Right renal pelvis (tissue), 4 donors: ENCODE measurements around the gene ADAMTS17. TPM values are rescaled to one million over a fixed set of nuclear protein-coding genes. Genes with fewer than 3 reads are reported as not detected.

Source experiments
- DNase-seq, 4 donors: peaks; one replicate each; pipeline ENCODE4 v3.0.0-alpha.2; 2013; ENCODE audit warnings: low read depth in 4 of 4, low spot score in 3 of 4, missing footprints in 1 of 4
- polyA plus RNA-seq, 4 donors: library from polyadenylated mRNA; unstranded; fragments of 120-200 nt; gene quantifications; one replicate each; pipeline ENCODE4 v1.2.1, GENCODE V29; 2013; ENCODE audit not compliant: insufficient read length in 4 of 4

Gene ADAMTS17
- polyA plus RNA-seq, 4 donors, result 1.9 to 3.4 (median 2.6) TPM

GRCh38 chr15:100141311-100142001 lies 200.3 kb downstream of the ADAMTS17 start:
- DNase-seq, result no peak

- DNase-seq, result no peak
These were observed 201.1 kb downstream of the ADAMTS17 start for GRCh38 chr15:100140527-100141308.

GRCh38 chr15:100134586-100134985 lies 207.2 kb downstream of the ADAMTS17 start:
- no peak for DNase-seq

DNA sequence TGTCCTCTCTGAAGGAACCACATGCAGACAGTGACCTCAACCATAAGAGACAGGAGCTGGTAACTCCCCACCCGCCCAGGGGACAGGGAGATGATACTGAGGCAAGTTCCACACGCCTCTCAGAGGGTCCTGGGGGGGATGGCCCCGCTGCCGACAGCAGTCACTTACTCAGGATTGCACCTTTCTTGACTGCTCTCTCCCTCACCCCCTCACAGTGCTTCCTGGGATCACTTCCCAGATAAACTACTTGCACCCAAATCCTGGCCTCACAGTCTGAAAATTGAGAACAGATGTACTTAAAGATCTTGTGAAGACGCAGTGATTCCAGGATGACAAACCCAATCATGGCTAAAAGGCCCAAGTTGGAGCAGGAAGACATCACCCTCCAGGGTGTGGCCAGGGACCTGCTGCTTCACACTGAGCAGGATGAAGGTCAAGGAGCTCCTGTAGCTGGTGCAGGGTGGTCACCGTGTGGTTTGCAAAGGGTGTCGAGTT lies 207.6 kb downstream of the ADAMTS17 start:
- DNase-seq, result no peak

- DNase-seq, result no peak
These were observed 208.8 kb downstream of the ADAMTS17 start for GRCh38 chr15:100133001-100133400.

DNA sequence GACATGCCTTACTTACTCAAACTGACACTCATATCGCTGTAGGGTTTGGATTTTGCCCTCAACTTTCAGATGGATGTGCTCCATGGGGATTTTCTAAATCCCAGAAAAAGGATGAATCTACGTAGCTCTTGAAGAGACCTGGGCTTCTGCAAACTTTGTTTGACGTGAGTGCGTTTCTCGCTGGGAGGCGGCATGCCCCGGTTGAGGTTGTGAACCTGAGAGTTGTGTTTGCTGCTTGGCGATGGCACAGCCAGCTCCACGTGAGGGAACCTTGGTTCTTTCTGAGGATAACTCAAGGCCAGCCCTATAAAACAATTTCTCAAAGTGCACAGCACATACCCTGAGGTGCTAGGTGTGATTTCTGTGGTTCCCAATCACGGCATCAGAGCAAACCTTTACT lies 209.5 kb downstream of the ADAMTS17 start:
- no peak for DNase-seq

- DNase-seq, result no peak
These were observed 210.2 kb downstream of the ADAMTS17 start for GRCh38 chr15:100131321-100132224.

DNA sequence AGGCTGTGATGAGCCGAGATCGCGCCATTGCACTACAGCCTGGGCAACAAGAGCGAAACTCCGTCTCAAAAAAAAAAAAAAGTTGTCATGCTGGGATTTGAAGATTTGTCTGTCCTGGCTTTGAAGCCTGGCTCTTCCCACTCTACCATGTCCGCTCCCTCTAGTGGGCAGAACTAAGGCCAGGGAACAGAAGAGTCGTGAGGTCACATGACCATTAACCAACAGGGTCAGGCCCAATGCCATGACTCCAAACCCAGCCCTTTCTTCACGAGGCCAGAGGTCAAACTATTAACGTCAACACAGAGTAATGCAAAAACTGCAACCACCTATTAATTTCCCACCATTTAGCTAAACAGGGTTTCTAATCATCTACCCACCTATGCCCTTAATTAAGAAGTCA lies 212.1 kb downstream of the ADAMTS17 start:
- no peak for DNase-seq

GRCh38 chr15:100125401-100126191 lies 216.2 kb downstream of the ADAMTS17 start:
- no peak for DNase-seq

DNA sequence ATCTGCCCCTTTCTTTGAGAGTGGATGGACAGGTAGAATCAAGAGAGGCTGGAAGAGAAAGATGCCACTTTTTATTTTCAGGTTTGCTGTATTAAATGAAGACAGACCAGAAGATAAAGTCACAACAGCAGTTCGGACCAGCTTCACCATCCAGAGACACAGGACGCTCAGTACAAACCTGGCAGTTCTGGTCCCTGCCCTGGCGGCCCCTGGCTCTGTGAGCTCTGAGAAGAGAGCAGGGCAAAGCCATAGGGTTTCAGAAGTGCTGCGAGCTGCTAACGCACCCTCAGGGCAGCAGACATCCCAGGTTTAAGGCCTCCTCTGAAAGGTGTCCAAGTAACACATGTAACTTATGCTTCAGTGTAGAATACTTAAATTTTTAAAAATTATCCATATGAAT lies 216.8 kb downstream of the ADAMTS17 start:
- no peak for DNase-seq

GRCh38 chr15:100124361-100124760 lies 217.4 kb downstream of the ADAMTS17 start:
- no peak for DNase-seq

DNA sequence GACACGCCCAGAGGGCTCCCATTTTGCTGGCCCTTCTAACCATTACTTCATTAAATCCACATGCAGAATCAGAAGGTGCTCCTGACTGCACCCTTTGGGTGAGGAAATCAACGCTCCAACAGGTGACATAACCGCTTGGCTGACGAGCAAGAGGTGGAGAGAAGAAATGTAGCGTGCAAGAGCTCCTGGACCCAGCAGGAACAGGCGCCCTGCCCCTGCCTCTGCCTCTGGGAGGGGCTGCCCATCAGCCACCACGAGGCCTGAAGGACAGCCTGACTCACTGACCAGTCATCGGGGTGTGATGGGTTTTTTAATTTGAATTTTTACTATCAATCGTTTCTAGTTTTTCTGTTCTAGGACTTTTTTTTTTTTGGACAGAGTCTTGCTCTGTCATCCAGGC lies 218.2 kb downstream of the ADAMTS17 start:
- no peak for DNase-seq

DNA sequence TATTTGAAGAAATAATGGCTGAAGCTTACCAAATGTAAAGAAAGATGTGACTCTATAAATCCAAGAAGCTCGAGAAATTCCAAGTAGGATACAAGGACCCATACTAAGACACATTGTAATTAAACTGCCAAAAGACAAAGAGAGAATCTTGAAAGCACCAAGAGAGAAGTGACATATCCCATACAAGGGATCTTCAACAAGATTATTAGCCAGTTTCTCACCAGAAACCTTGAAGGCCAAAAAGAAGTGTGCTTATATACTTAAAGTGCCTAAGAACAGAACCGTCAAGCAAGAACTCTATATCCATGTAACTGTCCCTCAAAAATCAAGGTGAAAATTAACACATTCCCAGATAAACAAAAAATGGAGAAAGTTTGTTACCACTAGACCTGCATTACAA lies 220.5 kb downstream of the ADAMTS17 start:
- DNase-seq, result no peak

DNA sequence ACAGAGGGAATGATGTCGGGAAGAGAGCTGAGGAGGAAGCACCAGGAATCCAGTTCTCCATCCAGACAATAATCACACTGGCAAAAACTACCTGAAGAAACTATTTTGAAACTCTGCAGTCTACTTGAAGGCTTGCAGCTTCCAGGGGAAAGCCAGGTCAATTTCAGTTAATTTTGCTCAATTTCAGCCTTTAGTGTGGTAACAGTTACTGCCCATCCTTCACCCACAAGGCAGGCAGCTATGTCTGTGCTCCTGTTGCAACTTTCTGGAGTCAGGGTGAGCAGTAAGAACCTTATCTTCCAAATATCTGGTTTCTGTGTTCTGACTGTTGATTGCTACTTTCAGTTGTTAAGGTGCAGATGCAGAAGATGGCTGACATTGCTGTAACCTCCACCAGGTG lies 221.7 kb downstream of the ADAMTS17 start:
- no peak for DNase-seq

DNA sequence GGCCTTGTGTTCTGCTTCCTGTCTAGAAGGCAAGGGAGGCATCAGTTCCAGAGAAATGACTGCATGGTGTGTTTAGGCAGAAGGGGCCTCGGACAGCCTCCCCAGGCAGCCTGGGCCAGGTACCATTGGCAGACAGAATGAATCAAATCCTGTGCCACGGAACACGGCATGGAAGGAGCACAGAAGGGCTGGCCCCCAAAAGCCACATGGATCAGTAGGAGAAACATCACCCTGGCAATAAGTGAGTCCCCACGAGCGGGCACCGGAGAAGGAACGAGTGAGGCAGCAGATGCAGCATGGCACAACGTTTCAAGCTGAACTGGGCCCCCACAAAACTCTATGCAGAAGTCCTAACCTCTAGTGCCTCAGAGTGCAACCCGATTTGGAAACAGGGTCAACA lies 223.2 kb downstream of the ADAMTS17 start:
- DNase-seq, result no peak

DNA sequence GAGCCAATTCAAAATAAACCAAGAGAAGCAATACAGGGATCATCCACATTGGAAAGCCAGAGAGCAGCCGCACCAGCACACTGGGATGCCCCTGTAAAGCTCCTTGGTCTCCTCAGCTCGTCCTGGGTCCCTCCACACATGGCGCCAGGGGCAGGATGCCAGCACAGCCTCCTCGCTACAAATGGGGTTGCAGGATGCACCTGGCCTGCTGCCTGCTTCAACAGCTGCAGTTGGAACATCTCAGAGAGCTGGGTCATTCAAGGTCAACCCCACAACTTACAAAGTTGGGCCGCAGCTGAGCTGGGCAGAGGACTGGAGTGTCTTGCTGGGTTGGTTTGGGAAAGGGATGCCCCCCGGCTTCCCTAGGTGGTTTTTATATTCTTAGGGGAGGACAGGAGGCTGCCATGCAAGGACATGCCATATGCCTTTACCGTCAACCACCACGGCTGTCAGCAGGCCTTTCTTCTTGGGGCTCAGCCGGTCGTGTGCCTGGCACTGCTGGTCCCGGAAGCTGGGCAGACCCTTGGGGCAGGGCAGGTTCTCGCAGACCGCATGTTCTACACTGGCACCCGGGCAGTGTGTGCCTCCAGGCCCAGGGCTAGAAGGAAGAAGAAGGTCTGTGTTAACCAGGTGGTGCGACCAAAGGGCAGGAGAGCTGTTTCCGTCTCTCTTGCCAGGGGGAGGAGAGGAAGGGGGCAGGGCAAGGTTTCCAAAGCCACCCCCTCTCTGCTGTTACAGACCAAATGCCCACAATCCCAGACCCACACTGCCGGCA lies 225.2 kb downstream of the ADAMTS17 start:
- no peak for DNase-seq

- DNase-seq, result no peak
These were observed 226.1 kb downstream of the ADAMTS17 start for GRCh38 chr15:100115711-100116090.

GRCh38 chr15:100115066-100115710 lies 226.6 kb downstream of the ADAMTS17 start:
- DNase-seq, result no peak

GRCh38 chr15:100114571-100114970 lies 227.2 kb downstream of the ADAMTS17 start:
- DNase-seq, result no peak
